CD4-positive, alpha-beta T cell (primary cell): ENCODE measurements around the gene ARMC9. TPM values are rescaled to one million over a fixed set of nuclear protein-coding genes. Genes with fewer than 3 reads are reported as not detected.
A peak's percentile ranks its signal among the peaks of the same experiment; 100 is the strongest.

Source experiments
- ATAC-seq: fragments of 200-7000 bp; cut with Tn5 transposase; one replicate; pipeline ENCODE4 v1.10.0; 2022; ENCODE audit warnings: mild to moderate bottlenecking; ENCODE audit not compliant: poor library complexity
- CTCF ChIA-PET: fragments of 350-600 bp; sonication (Branson Sonifier 250); formaldehyde crosslinking; loops from one replicate; lab custom pipeline; 2021; ENCODE audit warnings: antibody characterized with exemption, inconsistent platforms; lab: Charles Lee
- POLR2A ChIA-PET: fragments of 350-600 bp; sonication (Branson Sonifier 250); formaldehyde crosslinking; loops from one replicate; lab custom pipeline; 2021; ENCODE audit warnings: antibody characterized with exemption, inconsistent platforms; lab: Charles Lee
- DNase-seq, 14 experiments: peaks; one replicate each; pipeline ENCODE4 v3.0.0-alpha.2; 2013 to 2020; ENCODE audit warnings: mixed read lengths in 2 of 14
- H3K27ac ChIP-seq, 2 donors: one replicate each; pipeline versions ENCODE4 v1.5.1 to v1.7.0; 2013; ENCODE audit warnings: low read length in 2 of 2, low read depth in 1 of 2, mild to moderate bottlenecking in 1 of 2
- H3K27me3 ChIP-seq, 2 experiments: 1 replicate in 1 of 2; 2 replicates in 1 of 2; pipeline versions ENCODE4 v1.6.1 to v1.7.0; 2013; ENCODE audit warnings: low read length in 2 of 2, control low read depth in 1 of 2, mild to moderate bottlenecking in 1 of 2, moderate library complexity in 1 of 2; ENCODE audit not compliant: insufficient read depth in 2 of 2, control insufficient read depth in 1 of 2
- H3K36me3 ChIP-seq: one replicate; pipeline ENCODE4 v1.6.1; 2013; ENCODE audit warnings: low read length, control low read depth; ENCODE audit not compliant: insufficient read depth
- H3K4me1 ChIP-seq: one replicate; pipeline ENCODE4 v1.6.1; 2013; ENCODE audit warnings: low read length, control low read depth; ENCODE audit not compliant: insufficient read depth
- H3K4me3 ChIP-seq: one replicate; pipeline ENCODE4 v1.5.1; 2013; ENCODE audit warnings: mild to moderate bottlenecking, low read length, moderate library complexity
- H3K9me3 ChIP-seq, 2 experiments: 1 replicate in 1 of 2; 2 replicates in 1 of 2; pipeline versions ENCODE4 v1.6.1 to v1.7.0; 2013; ENCODE audit warnings: low read length in 2 of 2, mild to moderate bottlenecking in 2 of 2, control low read depth in 1 of 2, moderate library complexity in 1 of 2; ENCODE audit not compliant: control insufficient read depth in 1 of 2, insufficient read depth in 1 of 2
- H3K27ac Mint-ChIP-seq: one replicate; pipeline ENCODE4 v1.8.0; 2020; ENCODE audit warnings: mixed read lengths
- H3K27me3 Mint-ChIP-seq: one replicate; pipeline ENCODE4 v1.8.0; 2021; ENCODE audit warnings: mixed read lengths
- H3K36me3 Mint-ChIP-seq: one replicate; pipeline ENCODE4 v1.8.0; 2021; ENCODE audit warnings: low read depth, mixed read lengths
- H3K4me1 Mint-ChIP-seq: one replicate; pipeline ENCODE4 v1.8.0; 2021; ENCODE audit warnings: low read depth, mixed read lengths
- H3K4me3 Mint-ChIP-seq: one replicate; pipeline ENCODE4 v1.8.0; 2020; ENCODE audit warnings: mild to moderate bottlenecking, mixed read lengths
- H3K9me3 Mint-ChIP-seq: one replicate; pipeline ENCODE4 v1.8.0; 2020; ENCODE audit warnings: mixed read lengths
- intact Hi-C, 2 experiments: fragments of 100-400 bp; cut with DNase I in 1 of 2; cut with micrococcal nuclease in 1 of 2; formaldehyde crosslinking; loops; one replicate each; pipeline versions ENCODE4 v1.15.1 to v1.9.0; 2023 to 2025; cut with DNase I, micrococcal nuclease
- total RNA-seq, 174 experiments: library from RNA in 2 of 174; stranded (reverse) in 2 of 174; gene quantifications; one replicate each; pipeline ENCODE4 v1.2.3 and lab custom pipeline; 2021 to 2026
- TF ChIP-seq, protein P1 (sequence below): fragments of 200-600 bp; IDR thresholded peaks from one replicate; pipeline ENCODE4 v1.8.0; 2022; ENCODE audit warnings: antibody characterized with exemption, mild to moderate bottlenecking

Gene ARMC9
- total RNA-seq, 2 experiments from 2014 or later = 0.16 to 0.42 TPM

DNA sequence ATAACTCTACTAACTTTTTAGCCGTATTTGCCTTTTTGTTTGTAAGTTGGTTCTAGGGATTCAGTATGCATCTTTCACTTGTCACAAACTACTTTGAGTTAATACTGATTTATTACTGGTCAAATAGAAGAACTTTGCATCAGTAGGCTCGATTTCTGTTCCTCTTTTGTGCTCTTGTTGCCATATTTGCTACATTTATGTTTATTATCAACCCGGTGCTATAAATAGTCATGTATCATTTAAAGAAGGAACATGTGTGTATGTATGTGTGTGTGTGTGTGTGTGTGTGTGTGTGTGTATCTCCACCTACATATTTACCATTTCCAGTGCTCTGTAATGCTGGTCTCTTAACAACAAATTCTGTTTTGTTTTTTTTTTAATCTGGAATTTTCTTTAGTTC, 117.5 kb downstream of the ARMC9 start:
- peaks cover 4% of the 10 kb centered on the region for H3K36me3 Mint-ChIP-seq
- no peak overlapping the region for H3K4me3 Mint-ChIP-seq
- POLR2A ChIA-PET = no interaction called here
- CTCF ChIA-PET = no interaction called here
- Histone ChIP-seq H3K27ac (no peak overlapping the region), H3K36me3 (no peaks in the 10 kb centered on the region), H3K4me1 (no peaks in the 10 kb centered on the region), H3K4me3 (no peak overlapping the region), H3K9me3 (peaks cover 15 to 21% of the 10 kb centered on the region in 2 experiments), H3K27me3 (peaks cover 0 to 3% of the 10 kb centered on the region in 2 experiments)
- intact Hi-C loops = no loop called here
- TF ChIP-seq, protein P1, sequence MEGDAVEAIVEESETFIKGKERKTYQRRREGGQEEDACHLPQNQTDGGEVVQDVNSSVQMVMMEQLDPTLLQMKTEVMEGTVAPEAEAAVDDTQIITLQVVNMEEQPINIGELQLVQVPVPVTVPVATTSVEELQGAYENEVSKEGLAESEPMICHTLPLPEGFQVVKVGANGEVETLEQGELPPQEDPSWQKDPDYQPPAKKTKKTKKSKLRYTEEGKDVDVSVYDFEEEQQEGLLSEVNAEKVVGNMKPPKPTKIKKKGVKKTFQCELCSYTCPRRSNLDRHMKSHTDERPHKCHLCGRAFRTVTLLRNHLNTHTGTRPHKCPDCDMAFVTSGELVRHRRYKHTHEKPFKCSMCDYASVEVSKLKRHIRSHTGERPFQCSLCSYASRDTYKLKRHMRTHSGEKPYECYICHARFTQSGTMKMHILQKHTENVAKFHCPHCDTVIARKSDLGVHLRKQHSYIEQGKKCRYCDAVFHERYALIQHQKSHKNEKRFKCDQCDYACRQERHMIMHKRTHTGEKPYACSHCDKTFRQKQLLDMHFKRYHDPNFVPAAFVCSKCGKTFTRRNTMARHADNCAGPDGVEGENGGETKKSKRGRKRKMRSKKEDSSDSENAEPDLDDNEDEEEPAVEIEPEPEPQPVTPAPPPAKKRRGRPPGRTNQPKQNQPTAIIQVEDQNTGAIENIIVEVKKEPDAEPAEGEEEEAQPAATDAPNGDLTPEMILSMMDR = no peak
- no peaks in the 10 kb centered on the region for H3K27me3 Mint-ChIP-seq
- peaks cover 9% of the 10 kb centered on the region for H3K9me3 Mint-ChIP-seq
- peak in 1 of 14 experiments; percentile 20 for DNase-seq
- no peak for ATAC-seq
- no peak overlapping the region for H3K27ac Mint-ChIP-seq
- H3K4me1 Mint-ChIP-seq = no peaks in the 10 kb centered on the region

DNA sequence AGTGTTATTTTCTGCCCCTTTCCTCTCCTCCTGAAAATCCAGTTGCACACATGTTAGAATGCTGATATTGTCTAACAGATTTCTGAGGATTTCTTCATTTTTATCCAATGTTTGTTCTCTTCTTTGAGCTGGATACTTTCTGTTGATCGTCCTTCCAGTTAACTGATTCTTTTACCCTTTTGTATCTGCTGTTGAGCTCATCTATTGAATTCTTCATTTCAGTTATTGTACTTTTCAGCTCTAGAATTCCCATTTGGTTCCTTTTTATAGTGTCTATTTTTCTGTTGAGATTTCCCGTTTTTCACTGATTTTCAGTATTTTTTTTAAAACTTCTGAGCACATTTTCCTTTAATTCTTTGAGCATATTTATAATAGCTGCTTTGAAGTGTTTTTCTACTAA, 119.1 kb downstream of the ARMC9 start:
- H3K4me3 Mint-ChIP-seq = no peak overlapping the region
- DNase-seq (no peak), ATAC-seq (no peak)
- intact Hi-C loops = no loop called here
- H3K36me3 Mint-ChIP-seq = peaks cover 4% of the 10 kb centered on the region
- H3K27ac Mint-ChIP-seq = no peak overlapping the region
- CTCF ChIA-PET = no interaction called here
- no peak overlapping the region for H3K27ac ChIP-seq
- peaks cover 3% of the 10 kb centered on the region for H3K4me1 ChIP-seq
- H3K4me3 ChIP-seq = no peak overlapping the region
- H3K9me3 Mint-ChIP-seq = peaks cover 9% of the 10 kb centered on the region
- no peaks in the 10 kb centered on the region for H3K4me1 Mint-ChIP-seq
- POLR2A ChIA-PET = no interaction called here
- no peaks in the 10 kb centered on the region for H3K36me3 ChIP-seq
- peaks cover 0 to 5% of the 10 kb centered on the region in 2 experiments for H3K27me3 ChIP-seq
- peaks cover 7% of the 10 kb centered on the region for H3K27me3 Mint-ChIP-seq
- TF ChIP-seq, protein P1 = no peak
- H3K9me3 ChIP-seq = peaks cover 15 to 21% of the 10 kb centered on the region in 2 experiments

DNA sequence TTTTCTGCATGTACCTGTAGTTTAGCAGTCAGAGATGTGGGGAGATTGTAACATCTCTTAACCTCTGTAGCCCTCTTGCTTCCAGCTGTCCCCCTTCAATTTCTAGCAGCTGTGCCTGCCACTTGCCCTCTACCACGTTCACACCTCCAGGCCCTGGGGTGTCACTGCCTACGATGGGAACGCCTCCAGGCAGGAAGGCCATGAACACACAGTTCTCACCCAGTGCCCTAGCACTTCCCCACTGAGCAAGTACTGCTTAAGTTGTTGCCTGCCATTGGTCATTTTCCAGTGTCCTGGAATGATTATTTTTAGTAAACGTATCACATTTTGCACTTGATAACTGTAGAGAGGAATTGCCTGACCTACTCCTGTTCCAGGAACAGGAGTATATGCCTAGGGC, 120.0 kb downstream of the ARMC9 start:
- Histone ChIP-seq H3K4me3 (no peak overlapping the region), H3K36me3 (no peaks in the 10 kb centered on the region), H3K4me1 (peaks cover 3% of the 10 kb centered on the region), H3K27me3 (peaks cover 0 to 5% of the 10 kb centered on the region in 2 experiments), H3K27ac (no peak overlapping the region), H3K9me3 (peaks cover 15 to 21% of the 10 kb centered on the region in 2 experiments)
- Mint-ChIP-seq H3K27ac (no peak overlapping the region), H3K4me3 (no peak overlapping the region), H3K36me3 (peaks cover 4% of the 10 kb centered on the region), H3K9me3 (peaks cover 9% of the 10 kb centered on the region), H3K27me3 (peaks cover 7% of the 10 kb centered on the region), H3K4me1 (no peaks in the 10 kb centered on the region)
- intact Hi-C loops = no loop called here
- no peak for ATAC-seq
- ChIA-PET CTCF (no interaction called here), POLR2A (no interaction called here)
- DNase-seq = no peak
- TF ChIP-seq, protein P1 = no peak
